ENCODE results near the gene CAMP.
"Not testable (repeated sequence)": the region's sequence is repeated elsewhere in the genome, so short reads cannot be mapped to it uniquely, and the experiment has no call there.

CAMP gene

DNA sequence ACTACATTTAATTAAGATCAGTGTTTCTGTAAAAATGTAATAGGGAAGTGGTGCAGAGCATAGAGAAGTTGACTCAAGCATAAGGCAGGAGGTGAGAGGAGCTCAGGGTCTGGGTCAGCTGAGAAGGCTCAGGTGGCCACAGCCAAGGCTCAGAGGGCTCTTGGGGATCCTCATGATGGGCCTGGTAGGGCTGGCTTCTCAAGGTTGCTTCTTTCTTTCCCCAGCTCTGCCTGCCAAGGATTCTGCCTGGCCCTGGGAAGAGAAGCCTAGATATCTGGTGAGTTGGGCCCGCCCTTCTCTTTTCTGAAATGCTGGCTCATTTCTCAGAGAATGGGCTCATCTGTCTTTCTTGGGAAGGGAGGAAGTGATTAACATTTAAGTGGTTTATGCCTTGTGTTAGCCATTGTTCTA lies 24.1 kb downstream of the CAMP start:
- Histone ChIP-seq H3K36me3 (ENCODE audit: control insufficient read depth, insufficient read depth, low read length) (peaks cover 13% of the 10 kb centered on the region), H3K4me3 (ENCODE audit: insufficient read depth, low read depth, low read length) (no peak overlapping the region), H3K27ac (ENCODE audit: insufficient read depth, low read depth, low read length, poor library complexity, severe bottlenecking) (no peak overlapping the region), H3K4me1 (ENCODE audit: control insufficient read depth, insufficient read depth, low read length) (peaks cover 7% of the 10 kb centered on the region), H3K9me3 (ENCODE audit: control insufficient read depth, low read length) (no peaks in the 10 kb centered on the region), H3K27me3 (ENCODE audit: control insufficient read depth, insufficient read depth, low read length, poor library complexity, severe bottlenecking) (no peaks in the 10 kb centered on the region)
- WGBS, 2 experiments: 89 to 100% methylated on average over 1 of the region's 1 CpG

DNA sequence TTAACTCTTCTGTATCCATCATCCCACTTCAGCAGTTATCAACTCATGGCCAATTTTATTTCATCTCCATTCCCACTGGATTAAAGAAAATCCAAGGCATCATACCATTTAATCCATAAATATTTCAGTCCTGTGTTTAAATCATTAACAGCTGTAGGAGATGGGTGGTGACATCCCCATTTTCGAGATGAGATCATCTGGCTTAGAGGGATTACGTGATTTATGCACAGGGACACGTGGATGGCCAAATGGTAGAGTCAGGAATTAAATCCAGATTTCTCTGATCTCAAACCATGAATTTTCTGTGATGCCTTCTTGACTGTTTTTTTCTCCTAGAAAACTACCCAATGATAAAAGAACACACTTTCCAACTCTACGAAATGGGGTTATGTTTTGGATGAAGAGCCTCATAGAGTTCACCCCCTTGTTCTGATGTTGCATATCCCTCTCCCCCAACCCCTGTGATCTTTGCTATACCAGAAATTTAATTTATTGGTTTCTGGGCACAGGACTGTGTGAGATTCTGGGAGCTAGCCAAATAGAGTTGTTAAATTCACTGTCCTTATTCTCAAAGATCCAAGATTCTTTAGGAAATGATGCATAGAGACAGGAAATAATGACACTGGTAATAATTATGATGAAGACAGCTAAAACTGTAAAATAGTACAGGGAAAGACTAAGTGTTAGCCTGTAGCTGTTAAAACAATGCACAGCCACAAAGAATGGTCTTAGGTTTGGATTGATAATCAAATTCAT lies 25.0 kb downstream of the CAMP start:
- Histone ChIP-seq H3K9me3 (ENCODE audit: control insufficient read depth, low read length) (no peaks in the 10 kb centered on the region), H3K27ac (ENCODE audit: insufficient read depth, low read depth, low read length, poor library complexity, severe bottlenecking) (no peak overlapping the region), H3K36me3 (ENCODE audit: control insufficient read depth, insufficient read depth, low read length) (peaks cover 17% of the 10 kb centered on the region), H3K4me1 (ENCODE audit: control insufficient read depth, insufficient read depth, low read length) (peaks cover 7% of the 10 kb centered on the region), H3K27me3 (ENCODE audit: control insufficient read depth, insufficient read depth, low read length, poor library complexity, severe bottlenecking) (no peaks in the 10 kb centered on the region), H3K4me3 (ENCODE audit: insufficient read depth, low read depth, low read length) (no peak overlapping the region)
- WGBS, 2 experiments: 92 to 96% methylated on average over 3 to 4 of the region's 4 CpGs

DNA sequence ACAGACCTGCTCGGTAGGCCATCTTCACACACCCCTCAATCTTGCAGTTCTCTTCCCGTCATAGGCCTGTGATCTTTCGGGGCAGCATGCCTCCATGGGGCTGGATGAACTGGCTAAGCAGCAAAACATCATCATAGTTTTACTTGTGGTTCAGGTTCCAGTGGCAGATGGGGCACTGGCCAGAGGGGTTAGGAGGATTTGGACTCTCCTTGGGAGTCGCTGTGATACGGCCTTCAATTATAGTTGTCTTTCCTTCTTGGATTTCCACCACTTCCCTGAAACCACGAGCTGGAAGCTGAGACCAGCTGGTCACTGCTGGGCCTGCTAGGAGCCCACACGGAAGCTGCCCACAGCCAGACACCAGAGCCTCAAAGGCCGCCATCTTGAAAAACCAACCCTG lies 33.3 kb downstream of the CAMP start:
- H3K4me3 ChIP-seq (ENCODE audit: insufficient read depth, low read depth, low read length): no peak overlapping the region
- H3K27ac ChIP-seq (ENCODE audit: insufficient read depth, low read depth, low read length, poor library complexity, severe bottlenecking): no peak overlapping the region
- WGBS, 2 experiments: 96% methylated on average over 8 of the region's 8 CpGs
- peaks cover 30% of the 10 kb centered on the region for H3K36me3 ChIP-seq (ENCODE audit: control insufficient read depth, insufficient read depth, low read length)
- no peaks in the 10 kb centered on the region for H3K27me3 ChIP-seq (ENCODE audit: control insufficient read depth, insufficient read depth, low read length, poor library complexity, severe bottlenecking)
- H3K4me1 ChIP-seq (ENCODE audit: control insufficient read depth, insufficient read depth, low read length): no peaks in the 10 kb centered on the region
- H3K9me3 ChIP-seq (ENCODE audit: control insufficient read depth, low read length): no peaks in the 10 kb centered on the region

DNA sequence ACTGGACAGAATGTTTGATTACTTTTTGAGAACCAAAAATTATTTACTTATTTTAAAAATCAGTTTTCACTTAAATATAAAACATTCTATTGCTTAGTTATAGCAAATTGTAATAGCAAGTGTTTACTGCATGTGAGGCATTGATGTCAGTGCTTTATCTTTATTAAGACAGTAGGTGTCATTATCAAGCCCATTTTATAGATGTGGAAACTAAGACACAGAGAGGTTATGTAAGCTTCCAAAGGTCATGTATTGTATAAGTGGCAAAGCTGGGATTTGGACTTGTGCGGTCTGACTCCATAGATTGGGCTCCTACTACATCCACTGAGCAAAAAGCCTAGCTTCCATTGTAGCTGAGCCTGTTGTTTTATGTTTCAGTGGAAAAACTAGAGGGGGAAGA lies 35.2 kb downstream of the CAMP start:
- no peaks in the 10 kb centered on the region for H3K27me3 ChIP-seq (ENCODE audit: control insufficient read depth, insufficient read depth, low read length, poor library complexity, severe bottlenecking)
- peaks cover 27% of the 10 kb centered on the region for H3K36me3 ChIP-seq (ENCODE audit: control insufficient read depth, insufficient read depth, low read length)
- H3K4me3 ChIP-seq (ENCODE audit: insufficient read depth, low read depth, low read length): no peak overlapping the region
- no peaks in the 10 kb centered on the region for H3K4me1 ChIP-seq (ENCODE audit: control insufficient read depth, insufficient read depth, low read length)
- no peaks in the 10 kb centered on the region for H3K9me3 ChIP-seq (ENCODE audit: control insufficient read depth, low read length)
- no peak overlapping the region for H3K27ac ChIP-seq (ENCODE audit: insufficient read depth, low read depth, low read length, poor library complexity, severe bottlenecking)
- WGBS, 2 experiments: 96% methylated on average over 1 of the region's 1 CpG

DNA sequence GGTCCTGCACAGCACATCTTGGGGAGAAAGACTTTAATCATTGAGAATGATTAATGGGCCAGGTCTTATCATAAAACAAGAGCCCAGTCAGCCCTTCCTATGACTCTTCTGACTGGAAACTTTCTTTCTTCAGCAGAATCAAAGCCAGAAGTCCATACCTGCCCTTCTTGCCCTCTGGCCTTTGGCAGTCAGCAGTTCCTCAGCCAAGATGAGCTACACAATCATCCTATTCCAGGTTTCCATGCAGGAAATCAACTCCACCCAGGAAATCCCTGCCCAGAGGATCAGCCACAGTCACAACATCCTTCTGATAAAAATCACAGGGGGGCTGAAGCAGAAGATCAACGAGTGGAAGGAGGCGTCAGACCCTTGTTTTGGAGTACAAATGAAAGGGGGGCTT lies 44.5 kb downstream of the CAMP start:
- Histone ChIP-seq H3K4me3 (ENCODE audit: insufficient read depth, low read depth, low read length) (no peak overlapping the region), H3K36me3 (ENCODE audit: control insufficient read depth, insufficient read depth, low read length) (peaks cover 42% of the 10 kb centered on the region), H3K27me3 (ENCODE audit: control insufficient read depth, insufficient read depth, low read length, poor library complexity, severe bottlenecking) (no peaks in the 10 kb centered on the region), H3K9me3 (ENCODE audit: control insufficient read depth, low read length) (no peaks in the 10 kb centered on the region), H3K4me1 (ENCODE audit: control insufficient read depth, insufficient read depth, low read length) (no peaks in the 10 kb centered on the region), H3K27ac (ENCODE audit: insufficient read depth, low read depth, low read length, poor library complexity, severe bottlenecking) (no peak overlapping the region)
- 95 to 98% methylated on average over 2 of the region's 2 CpGs for WGBS, 2 experiments

DNA sequence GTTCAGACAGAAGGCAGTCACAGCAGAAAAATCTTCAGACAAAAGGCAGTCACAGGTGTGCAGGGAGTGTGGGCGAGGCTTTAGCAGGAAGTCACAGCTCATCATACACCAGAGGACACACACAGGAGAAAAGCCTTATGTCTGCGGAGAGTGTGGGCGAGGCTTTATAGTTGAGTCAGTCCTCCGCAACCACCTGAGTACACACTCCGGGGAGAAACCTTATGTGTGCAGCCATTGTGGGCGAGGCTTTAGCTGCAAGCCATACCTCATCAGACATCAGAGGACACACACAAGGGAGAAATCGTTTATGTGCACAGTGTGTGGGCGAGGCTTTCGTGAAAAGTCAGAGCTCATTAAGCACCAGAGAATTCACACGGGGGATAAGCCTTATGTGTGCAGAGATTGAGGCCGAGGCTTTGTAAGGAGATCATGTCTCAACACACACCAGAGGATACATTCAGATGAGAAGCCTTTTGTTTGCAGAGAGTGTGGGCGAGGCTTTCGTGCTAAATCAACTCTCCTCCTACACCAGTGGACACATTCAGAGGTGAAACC lies 45.2 kb downstream of the CAMP start:
- WGBS, 2 experiments: 95 to 98% methylated on average over 12 to 13 of the region's 13 CpGs
- Histone ChIP-seq H3K4me3 (ENCODE audit: insufficient read depth, low read depth, low read length) (no peak overlapping the region), H3K36me3 (ENCODE audit: control insufficient read depth, insufficient read depth, low read length) (peaks cover 40% of the 10 kb centered on the region), H3K4me1 (ENCODE audit: control insufficient read depth, insufficient read depth, low read length) (no peaks in the 10 kb centered on the region), H3K27me3 (ENCODE audit: control insufficient read depth, insufficient read depth, low read length, poor library complexity, severe bottlenecking) (no peaks in the 10 kb centered on the region), H3K9me3 (ENCODE audit: control insufficient read depth, low read length) (no peaks in the 10 kb centered on the region), H3K27ac (ENCODE audit: insufficient read depth, low read depth, low read length, poor library complexity, severe bottlenecking) (no peak overlapping the region)

DNA sequence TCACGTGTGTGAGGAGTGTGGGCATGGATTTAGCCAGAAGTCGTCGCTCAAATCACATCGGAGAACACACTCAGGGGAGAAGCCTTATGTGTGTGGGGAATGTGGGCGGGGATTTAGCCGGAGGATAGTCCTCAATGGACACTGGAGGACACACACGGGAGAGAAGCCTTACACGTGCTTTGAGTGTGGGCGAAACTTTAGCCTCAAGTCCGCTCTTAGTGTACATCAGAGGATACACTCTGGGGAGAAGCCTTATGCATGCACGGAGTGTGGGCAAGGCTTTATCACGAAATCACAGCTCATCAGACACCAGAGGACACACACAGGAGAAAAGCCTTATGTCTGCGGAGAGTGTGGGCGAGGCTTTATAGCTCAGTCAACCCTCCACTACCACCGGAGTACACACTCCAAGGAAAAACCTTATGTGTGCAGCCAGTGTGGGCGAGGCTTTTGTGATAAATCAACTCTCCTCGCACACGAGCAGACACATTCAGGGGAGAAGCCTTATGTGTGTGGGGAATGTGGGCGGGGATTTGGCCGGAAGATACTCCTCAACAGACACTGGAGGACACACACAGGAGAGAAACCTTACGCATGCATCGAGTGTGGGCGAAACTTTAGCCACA lies 45.8 kb downstream of the CAMP start:
- Histone ChIP-seq H3K9me3 (ENCODE audit: control insufficient read depth, low read length) (no peaks in the 10 kb centered on the region), H3K4me3 (ENCODE audit: insufficient read depth, low read depth, low read length) (no peak overlapping the region), H3K27ac (ENCODE audit: insufficient read depth, low read depth, low read length, poor library complexity, severe bottlenecking) (no peak overlapping the region), H3K4me1 (ENCODE audit: control insufficient read depth, insufficient read depth, low read length) (no peaks in the 10 kb centered on the region), H3K36me3 (ENCODE audit: control insufficient read depth, insufficient read depth, low read length) (peaks cover 38% of the 10 kb centered on the region), H3K27me3 (ENCODE audit: control insufficient read depth, insufficient read depth, low read length, poor library complexity, severe bottlenecking) (no peaks in the 10 kb centered on the region)
- WGBS, 2 experiments: 95 to 97% methylated on average over 23 of the region's 23 CpGs

DNA sequence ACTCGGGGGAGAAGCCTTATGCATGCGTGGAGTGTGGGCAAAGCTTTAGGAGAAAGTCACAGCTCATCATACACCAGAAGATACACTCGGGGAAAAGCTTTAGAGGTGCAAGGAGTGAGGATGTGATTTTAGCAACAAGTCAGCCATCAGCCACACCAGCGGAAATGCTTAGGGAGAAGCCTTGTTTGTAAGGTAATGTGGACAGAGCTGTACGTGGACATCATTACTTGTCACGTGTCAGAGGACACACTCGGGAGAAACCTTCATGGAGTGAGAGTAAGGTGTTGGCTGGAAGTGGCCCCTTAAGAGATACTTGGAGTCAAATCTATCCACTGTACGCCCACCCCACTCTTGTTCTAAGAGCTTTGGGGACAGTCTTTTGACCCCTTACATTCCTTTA lies 46.3 kb downstream of the CAMP start:
- Histone ChIP-seq H3K27me3 (ENCODE audit: control insufficient read depth, insufficient read depth, low read length, poor library complexity, severe bottlenecking) (no peaks in the 10 kb centered on the region), H3K4me1 (ENCODE audit: control insufficient read depth, insufficient read depth, low read length) (no peaks in the 10 kb centered on the region), H3K36me3 (ENCODE audit: control insufficient read depth, insufficient read depth, low read length) (peaks cover 38% of the 10 kb centered on the region), H3K27ac (ENCODE audit: insufficient read depth, low read depth, low read length, poor library complexity, severe bottlenecking) (no peak overlapping the region), H3K4me3 (ENCODE audit: insufficient read depth, low read depth, low read length) (no peak overlapping the region), H3K9me3 (ENCODE audit: control insufficient read depth, low read length) (no peaks in the 10 kb centered on the region)
- 96 to 99% methylated on average over 8 of the region's 8 CpGs for WGBS, 2 experiments

DNA sequence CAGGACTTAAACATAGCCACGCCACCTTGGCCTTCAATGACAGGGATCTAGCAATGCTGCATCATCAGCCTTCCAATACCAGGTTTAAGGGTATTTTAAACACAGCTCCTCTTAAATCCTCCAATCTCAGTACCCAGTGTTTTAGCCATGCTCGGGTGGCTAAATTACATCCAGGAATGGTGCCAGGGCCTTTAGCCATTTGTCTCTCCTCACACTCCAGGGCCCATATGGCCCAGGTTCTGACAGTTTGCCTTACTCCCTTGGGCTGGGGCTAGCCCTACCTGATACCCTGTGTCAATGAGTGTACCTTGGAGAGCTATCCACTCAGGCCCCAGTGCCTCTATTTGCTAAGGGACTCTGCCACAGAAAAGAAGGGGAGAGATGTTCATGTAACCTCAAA lies 47.0 kb downstream of the CAMP start:
- H3K27ac ChIP-seq (ENCODE audit: insufficient read depth, low read depth, low read length, poor library complexity, severe bottlenecking): no peak overlapping the region
- WGBS, 2 experiments: 97% methylated on average over 2 of the region's 2 CpGs
- H3K4me3 ChIP-seq (ENCODE audit: insufficient read depth, low read depth, low read length): no peak overlapping the region
- H3K27me3 ChIP-seq (ENCODE audit: control insufficient read depth, insufficient read depth, low read length, poor library complexity, severe bottlenecking): no peaks in the 10 kb centered on the region
- no peaks in the 10 kb centered on the region for H3K9me3 ChIP-seq (ENCODE audit: control insufficient read depth, low read length)
- H3K4me1 ChIP-seq (ENCODE audit: control insufficient read depth, insufficient read depth, low read length): no peaks in the 10 kb centered on the region
- H3K36me3 ChIP-seq (ENCODE audit: control insufficient read depth, insufficient read depth, low read length): peaks cover 38% of the 10 kb centered on the region

DNA sequence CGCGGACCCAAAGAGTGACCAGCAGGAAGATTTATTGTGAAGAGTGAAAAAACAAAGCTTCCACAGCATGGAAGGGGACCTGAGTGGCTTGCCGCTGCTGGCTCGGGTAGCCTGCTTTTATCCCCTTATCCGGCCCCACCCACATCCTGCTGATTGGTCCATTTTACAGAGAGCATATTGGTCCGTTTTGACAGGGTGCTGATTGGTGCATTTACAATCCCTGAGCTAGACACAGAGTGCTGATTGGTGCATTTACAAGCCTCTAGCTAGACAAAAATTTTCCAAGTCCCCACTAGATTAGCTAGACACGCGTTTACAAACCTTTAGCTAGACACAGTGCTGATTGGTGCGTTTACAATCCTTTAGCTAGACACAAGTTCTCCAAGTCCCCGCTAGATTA lies 47.9 kb downstream of the CAMP start:
- H3K36me3 ChIP-seq (ENCODE audit: control insufficient read depth, insufficient read depth, low read length): peaks cover 35% of the 10 kb centered on the region
- not testable (repeated sequence) for H3K4me3 ChIP-seq (ENCODE audit: insufficient read depth, low read depth, low read length); H3K9me3 ChIP-seq (ENCODE audit: control insufficient read depth, low read length); H3K4me1 ChIP-seq (ENCODE audit: control insufficient read depth, insufficient read depth, low read length); H3K27ac ChIP-seq (ENCODE audit: insufficient read depth, low read depth, low read length, poor library complexity, severe bottlenecking); H3K27me3 ChIP-seq (ENCODE audit: control insufficient read depth, insufficient read depth, low read length, poor library complexity, severe bottlenecking)
- WGBS, 2 experiments: 93 to 94% methylated on average over 10 of the region's 10 CpGs

All from ectodermal cell (in vitro differentiated cells).